MM.1S (cell line): ENCODE measurements around the gene PXMP2.

Source experiments
- CTCF ChIP-seq: fragments of 300-600 bp; sonication (generic); IDR thresholded peaks from 2 replicates; pipeline ENCODE4 v1.5.1; 2016; ENCODE audit warnings: antibody characterized with exemption, low read length, mixed read lengths
- EZH2 ChIP-seq: fragments of 300-600 bp; sonication (generic); optimal IDR thresholded peaks from 2 replicates; pipeline ENCODE3; 2017; ENCODE audit warnings: low read depth, mild to moderate bottlenecking, antibody characterized with exemption, low read length, mixed read lengths

GRCh38 chr12:132637811-132638210 lies 49.6 kb upstream of the PXMP2 start:
- TF ChIP-seq EZH2: no peak
- TF ChIP-seq CTCF: no peak
